HG03565 (cell line): ENCODE data around the gene PERM1.

Source experiments
- ATAC-seq: cut with Tn5 transposase; IDR thresholded peaks from one replicate; pipeline ENCODE4 v1.9.1; 2021; ENCODE audit warnings: mild to moderate bottlenecking, moderate library complexity; ENCODE audit not compliant: unreplicated experiment

The PERM1 gene

GRCh38 chr1:966135-966703, 15.7 kb downstream of the PERM1 start, which contains the start of gene PLEKHN1:
Gene PLEKHN1 (plus strand): TSS chr1:966482. CDS start chr1:966532, 50 bp downstream.
- ATAC-seq: no peak

- no peak for ATAC-seq
These were observed 16.3 kb downstream of the PERM1 start for GRCh38 chr1:965526-966134.

- no peak for ATAC-seq
These were observed 17.0 kb downstream of the PERM1 start for GRCh38 chr1:964691-965525.

GRCh38 chr1:963746-964525, 18.0 kb downstream of the PERM1 start:
- ATAC-seq: no peak

- no peak for ATAC-seq
These were observed 18.6 kb downstream of the PERM1 start for GRCh38 chr1:963301-963651.

- no peak for ATAC-seq
These were observed 19.3 kb downstream of the PERM1 start for GRCh38 chr1:962381-963300.

- no peak for ATAC-seq
These were observed 20.7 kb downstream of the PERM1 start for GRCh38 chr1:961132-961669.

GRCh38 chr1:960363-961131, 21.3 kb downstream of the PERM1 start, which contains the start of gene KLHL17:
Gene KLHL17 (plus strand): TSS chr1:960584. CDS start chr1:960694, 110 bp downstream.
- no peak for ATAC-seq

- no peak for ATAC-seq
These were observed 22.0 kb downstream of the PERM1 start for GRCh38 chr1:959731-960362.

- ATAC-seq: peak; percentile 63
These were observed 22.8 kb downstream of the PERM1 start, which contains the start of gene NOC2L for GRCh38 chr1:958823-959730. Gene NOC2L (minus strand): TSS chr1:959256. CDS start chr1:959240, 16 bp downstream.

- no peak for ATAC-seq
These were observed 25.3 kb downstream of the PERM1 start for GRCh38 chr1:956636-957035.

- ATAC-seq: no peak
These were observed 26.4 kb downstream of the PERM1 start for GRCh38 chr1:955474-955873.

GRCh38 chr1:954927-955326, 27.0 kb downstream of the PERM1 start:
- ATAC-seq: no peak

GRCh38 chr1:953524-954320, 28.2 kb downstream of the PERM1 start:
- ATAC-seq: no peak

- ATAC-seq: no peak
These were observed 29.3 kb downstream of the PERM1 start for GRCh38 chr1:952603-953002.

GRCh38 chr1:952201-952600, 29.7 kb downstream of the PERM1 start:
- ATAC-seq: no peak

GRCh38 chr1:951364-951763, 30.5 kb downstream of the PERM1 start:
- no peak for ATAC-seq
